ACHN (cell line): ENCODE data around the gene LAMTOR2.
"Not testable (repeated sequence)": the region's sequence is repeated elsewhere in the genome, so short reads cannot be mapped to it uniquely, and the experiment has no call there.

Source experiments
- DNase-seq: peaks from one replicate; pipeline ENCODE4 v3.0.0-alpha.2; 2015
- in situ Hi-C: cut with HindIII; loops from 2 replicates; pipeline ENCODE4 v1.10.0; 2017; ENCODE audit warnings: low sequenced_read_pairs, low pct_ligation_motif_present, low pct_unique_long_range_greater_than_20kb

Gene LAMTOR2

DNA sequence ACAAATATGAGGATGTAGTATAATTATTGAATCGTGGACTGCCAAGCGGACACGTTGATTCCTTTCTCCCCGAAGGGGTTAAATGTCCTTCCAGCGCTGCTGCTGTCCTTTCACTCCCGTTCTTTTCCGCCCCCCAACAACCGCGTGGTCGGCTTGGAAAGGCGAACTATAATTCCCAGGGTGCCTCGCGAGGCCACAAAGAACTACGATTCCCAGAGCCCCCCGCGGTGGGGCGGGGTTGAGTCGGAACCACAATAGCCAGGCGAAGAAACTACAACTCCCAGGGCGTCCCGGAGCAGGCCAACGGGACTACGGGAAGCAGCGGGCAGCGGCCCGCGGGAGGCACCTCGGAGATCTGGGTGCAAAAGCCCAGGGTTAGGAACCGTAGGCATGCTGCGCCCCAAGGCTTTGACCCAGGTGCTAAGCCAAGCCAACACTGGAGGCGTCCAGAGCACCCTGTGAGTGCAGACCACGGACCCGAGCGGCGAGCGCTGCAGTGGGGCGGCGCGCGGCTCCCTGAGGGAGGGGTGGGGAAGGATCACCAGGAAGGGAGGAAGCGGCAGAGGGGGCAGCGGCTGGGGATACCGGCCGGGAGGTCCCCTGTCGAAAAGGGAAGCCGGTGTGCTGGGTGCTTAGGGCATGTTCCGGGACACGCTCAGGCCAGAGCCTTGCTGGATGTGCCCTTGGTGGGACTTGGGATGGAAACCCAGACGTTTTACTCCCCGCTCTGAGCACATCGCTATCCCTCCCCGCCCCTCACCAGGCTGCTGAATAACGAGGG, at the start of gene LAMTOR2:
Gene LAMTOR2 (plus strand): TSS at position 283 of the 781 bp plus-strand sequence. CDS start 108 bp downstream, at position 391.
- in situ Hi-C loops = no loop called here
- DNase-seq = peak; percentile 99

DNA sequence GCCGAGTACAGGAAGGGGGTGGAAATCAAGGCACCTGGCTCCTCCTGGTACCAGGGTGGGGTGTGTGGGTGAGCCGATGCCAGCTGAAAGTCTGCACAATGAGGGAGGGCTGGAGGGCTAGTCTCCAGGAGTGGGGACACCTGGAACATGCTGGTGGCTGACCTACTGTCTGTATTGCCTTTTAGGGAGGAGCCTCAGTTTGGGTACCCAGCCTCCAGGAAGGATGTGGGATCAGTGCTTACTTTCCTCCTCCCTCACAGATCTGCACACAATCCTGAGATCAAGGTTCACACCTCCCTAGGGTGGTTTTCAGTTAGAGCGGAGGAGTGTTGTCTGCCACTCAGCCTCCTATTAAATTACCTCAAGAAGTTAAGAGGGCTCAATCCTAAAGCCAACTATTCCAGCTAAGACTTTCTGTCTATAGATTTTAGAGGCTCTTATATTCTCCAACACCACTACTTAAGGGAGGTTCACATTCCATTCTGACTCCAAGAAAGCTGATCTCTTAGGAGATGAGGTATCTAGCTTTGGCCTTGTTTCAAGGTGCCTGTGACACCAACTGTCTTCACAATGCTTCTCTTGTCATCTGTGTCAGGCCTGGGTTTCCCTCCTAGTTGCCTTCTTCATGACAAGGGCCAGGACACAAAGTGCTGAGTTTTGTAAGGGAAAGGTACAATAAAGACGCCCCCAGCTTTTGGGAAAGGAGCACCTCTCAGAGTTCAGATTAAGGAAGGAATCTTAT, 49.6 kb upstream of the LAMTOR2 start:
- DNase-seq = no peak
- in situ Hi-C loops = no loop called here

DNA sequence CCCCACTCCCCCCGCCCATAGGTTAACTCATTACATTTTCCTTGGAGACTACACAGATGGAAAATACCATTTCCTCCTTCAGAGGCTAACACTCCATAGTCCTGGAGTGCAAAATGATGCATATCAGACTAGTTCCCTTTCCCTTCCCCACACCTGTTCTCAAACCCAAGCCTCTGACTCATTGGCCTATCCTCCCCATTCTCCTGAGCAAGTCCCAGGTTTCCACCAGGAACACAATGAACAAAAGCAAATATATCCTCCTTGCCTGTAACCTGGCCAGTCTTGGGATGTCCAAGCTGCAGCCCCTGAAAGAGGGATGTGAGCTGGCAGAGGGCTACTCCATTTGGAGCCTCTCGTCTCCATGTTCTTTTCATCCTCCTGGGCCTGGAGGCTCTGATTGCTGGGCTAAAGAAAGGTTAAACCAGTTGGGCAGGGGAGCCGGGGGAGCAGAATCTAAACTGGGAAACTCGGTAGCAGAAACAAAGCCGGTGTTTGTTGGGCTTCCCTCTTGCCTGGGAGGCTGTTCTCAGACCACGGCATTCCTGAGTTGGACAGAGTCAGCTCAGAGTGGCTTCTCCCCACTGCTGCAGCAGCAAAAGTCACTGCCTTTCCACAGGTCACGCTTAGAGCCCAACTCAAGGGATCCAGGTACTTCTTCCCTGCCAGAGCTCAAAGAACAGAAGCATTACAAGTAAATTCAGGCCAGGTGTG, 47.8 kb upstream of the LAMTOR2 start:
- in situ Hi-C loops = no loop called here

DNA sequence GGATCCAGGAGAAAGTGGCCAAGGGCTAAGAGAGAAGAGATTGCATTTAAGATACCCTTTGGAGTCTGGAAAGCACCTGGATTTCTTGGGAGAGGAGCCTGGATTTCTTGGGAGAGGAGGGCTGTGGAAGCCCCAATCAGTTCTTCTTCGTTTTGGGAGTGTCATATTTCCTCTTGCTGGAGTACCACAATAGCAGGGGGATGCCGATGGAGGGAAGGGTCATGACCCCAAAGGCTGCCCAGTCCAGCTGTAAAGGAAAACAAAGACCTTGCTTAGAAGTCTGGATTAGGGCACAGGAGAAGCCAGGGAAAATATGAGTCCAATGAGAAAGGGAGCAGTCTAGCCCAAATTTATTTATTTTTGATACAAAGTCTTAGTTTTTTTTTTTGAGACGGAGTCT, 45.2 kb upstream of the LAMTOR2 start:
- no peak for DNase-seq
- in situ Hi-C loops = no loop called here

More for the DNA sequence above, 47.8 kb upstream of the LAMTOR2 start:
- DNase-seq = no peak

DNA sequence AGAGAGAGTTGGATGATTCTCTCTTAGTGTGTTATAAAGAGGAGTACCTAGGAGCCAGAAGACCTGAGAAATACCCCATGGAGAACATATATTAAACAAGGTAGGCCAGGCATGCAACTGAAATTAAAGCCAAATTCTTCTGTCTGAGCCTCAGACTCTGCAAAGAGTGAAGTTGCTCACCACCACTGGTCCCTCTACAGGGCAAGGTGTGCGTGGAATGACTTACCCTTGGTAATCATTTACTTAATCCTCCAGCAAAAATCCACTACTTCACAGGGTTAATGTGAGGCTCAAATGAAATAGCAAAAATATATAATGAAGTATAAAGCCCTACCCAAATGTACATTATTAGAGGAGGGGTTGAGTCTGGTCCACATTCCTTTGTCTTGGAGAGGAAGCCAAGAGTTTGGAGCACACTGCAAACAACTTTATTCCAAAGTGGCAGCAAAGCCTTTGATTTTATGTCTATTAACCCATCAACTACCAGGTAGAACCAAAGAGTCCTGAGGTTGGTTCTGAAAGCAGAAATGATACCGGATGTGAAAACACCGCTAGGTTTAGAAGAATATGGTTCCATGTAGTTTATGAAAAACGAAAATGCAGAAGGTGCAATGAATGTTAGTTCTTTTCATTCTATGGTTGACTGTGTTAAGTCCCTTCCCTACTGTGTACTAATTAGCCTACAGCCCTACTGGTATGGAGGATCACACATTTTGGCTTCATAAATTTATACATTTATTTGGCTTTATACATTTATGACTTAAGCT, 42.3 kb upstream of the LAMTOR2 start:
- DNase-seq = no peak
- in situ Hi-C loops = no loop called here

DNA sequence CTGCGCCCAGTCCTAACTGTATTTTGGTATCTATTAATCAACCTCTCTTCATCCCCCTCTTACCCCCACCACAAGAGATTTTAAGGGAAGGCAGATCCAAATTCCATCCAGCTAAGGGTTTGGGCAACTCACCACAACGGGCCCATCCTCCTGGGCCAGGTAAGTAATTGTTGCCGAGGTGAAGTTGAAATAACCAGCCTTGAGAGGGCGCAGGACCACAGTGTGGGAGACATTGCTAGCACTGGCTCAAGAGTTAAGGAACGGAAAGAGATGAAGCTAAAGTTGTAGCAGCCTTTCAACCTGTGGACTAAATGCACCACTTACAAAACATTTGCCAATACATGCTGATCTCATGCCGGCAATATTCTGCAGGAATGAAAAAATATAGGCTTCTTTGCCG, 39.8 kb upstream of the LAMTOR2 start:
- in situ Hi-C loops = no loop called here

DNA sequence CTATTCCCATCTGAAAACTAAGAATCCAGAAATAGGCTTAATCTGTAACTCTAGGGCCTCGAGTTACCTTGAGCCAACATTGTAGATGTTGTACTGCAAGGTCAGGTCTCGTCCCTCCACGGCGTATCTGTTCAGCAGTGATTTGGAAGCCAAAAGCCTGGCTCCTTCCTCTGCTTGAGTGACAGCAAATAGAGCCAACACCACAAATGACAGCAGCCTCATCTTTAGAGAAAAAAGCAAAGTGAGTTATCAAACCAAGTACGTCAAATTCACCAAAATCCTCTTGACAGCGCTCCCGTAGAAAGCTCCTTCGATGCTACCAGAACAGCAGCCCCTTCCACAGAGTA, 34.7 kb upstream of the LAMTOR2 start:
- in situ Hi-C loops = no loop called here
- no peak for DNase-seq

More for the DNA sequence above, 39.8 kb upstream of the LAMTOR2 start:
- no peak for DNase-seq

DNA sequence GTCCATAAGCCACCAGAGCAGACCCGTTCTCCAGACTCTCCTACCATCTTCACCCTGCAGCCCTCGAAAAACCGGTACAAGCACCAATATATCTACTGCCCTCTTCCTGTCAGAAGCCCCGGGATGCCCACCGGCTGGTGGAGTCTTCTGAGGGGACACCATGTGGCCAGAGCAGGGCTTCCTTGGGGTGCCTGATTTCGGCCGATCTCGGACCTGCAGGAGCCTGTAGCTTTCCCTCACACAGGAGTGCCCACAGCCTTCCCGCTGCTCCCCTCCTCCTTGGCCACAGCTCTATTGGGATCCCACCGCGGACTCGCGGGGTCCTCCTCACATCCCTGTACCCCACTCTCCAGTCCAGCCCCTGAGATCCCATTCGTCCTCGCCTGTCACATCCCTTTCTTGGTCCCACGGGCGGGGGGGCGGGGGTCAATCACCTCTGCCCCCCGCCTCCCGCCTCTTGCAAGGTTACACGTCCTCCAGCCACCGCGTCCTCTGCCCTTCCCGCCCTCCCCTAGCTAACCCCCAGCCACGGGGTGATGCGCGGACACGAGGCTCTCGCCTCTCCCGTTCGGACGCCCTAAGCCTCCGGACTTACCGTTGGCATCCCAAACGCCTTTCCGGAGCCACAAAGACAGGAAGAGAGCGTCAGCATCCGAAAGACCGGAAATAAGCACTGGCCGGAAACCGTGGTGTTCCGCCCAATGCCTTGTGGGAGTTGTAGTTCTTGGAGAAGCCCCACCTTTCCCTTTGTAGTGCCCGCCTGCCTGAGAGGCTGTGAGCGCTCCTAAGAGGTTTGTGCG, 34.1 kb upstream of the LAMTOR2 start, which contains the start of gene SSR2:
Gene SSR2 (minus strand): TSS at position 659 of the 800 bp plus-strand sequence. CDS start 784 bp downstream, outside the sequence.
- in situ Hi-C loops = no loop called here
- DNase-seq = peak; percentile 95

DNA sequence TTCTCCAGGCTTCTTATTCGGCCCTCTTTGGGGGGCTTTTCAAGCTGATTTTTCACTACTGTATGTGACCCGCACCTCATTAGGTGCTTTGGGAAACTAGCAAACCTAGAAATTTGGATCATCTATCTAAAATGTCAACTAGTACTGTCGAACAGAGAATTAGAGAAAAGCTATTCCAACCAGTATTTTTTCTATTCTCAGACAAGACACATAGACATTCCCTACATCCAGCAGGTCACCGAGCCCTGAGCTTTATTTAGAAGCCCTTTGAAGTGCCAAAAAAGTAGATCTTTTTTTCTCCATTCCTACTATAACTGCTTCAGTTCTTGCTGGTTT, 33.5 kb upstream of the LAMTOR2 start:
- in situ Hi-C loops = no loop called here
- no peak for DNase-seq

DNA sequence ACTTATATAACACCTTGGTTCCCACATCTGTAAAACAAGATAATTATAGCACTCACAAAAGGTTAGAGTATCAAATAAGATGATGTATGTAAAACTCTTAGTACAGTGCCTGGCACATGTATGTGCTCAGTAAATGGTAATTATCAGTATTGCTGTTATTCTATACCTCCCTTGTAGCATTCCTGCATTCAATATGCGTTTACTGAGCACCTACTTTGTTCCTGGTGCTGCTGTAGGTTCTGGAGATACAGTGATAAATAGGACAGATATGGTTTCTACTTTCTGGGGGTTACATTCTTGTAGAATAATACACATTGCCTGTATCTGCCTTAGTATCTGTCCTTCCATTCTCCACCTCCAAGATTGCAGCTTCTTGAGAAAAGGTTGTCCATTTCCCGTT, 32.6 kb upstream of the LAMTOR2 start:
- in situ Hi-C loops = no loop called here
- no peak for DNase-seq

DNA sequence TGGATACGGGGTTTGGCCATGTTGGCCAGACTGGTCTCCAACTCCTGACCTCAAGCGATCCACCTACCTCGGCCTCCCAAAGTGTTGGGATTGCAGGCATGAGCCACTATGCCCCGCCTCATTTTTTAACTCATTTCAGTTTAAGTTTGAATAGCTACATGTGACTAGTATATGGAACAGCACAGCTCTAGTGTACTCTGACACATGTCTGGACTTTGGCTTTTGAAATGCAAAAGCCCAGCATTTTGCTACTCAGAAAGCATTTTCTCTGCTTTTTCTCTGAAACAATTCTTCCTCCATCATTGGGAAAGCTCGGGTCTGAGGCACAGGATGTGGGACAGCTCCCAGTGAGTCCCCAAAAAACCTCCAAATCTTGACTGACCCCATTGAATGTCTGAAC, 29.8 kb upstream of the LAMTOR2 start:
- no peak for DNase-seq
- in situ Hi-C loops = no loop called here

DNA sequence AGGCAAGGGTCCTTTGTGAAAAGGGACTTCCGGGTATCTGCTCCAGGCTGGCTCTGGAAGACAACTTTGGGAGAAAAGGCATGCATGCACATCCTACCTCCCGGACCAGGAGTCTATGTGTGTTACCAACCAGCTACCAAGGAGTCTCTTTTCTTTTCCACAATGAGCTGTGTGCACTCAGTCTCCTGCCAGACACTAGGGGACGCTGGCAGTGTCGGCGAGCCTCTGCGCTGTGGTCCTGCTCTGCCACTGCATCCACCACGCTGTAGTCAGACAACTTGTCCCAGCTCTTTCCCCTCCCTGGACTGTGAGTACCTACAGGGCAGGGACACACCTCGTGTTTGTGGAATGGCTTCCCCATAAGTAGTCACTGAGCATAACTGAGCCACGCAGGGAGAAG, 28.7 kb upstream of the LAMTOR2 start:
- in situ Hi-C loops = no loop called here
- peak; percentile 53 for DNase-seq

DNA sequence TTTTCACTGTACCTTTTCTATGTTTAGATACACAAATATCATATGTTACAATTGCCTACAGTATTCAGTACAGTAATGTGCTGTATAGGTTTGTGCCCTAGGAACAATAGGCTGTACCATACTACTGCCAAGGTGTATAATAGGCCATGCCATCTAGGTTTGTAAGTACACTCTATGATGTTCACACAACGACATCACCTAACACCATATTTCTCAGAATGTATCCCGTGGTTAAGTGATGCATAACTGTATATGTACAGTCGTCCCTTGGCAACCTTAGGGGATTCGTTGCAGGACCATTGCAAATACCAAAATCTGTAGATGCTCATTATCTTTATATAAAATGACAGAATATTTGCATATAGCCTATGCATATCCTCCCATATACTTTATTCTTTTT, 28.0 kb upstream of the LAMTOR2 start:
- in situ Hi-C loops = no loop called here

DNA sequence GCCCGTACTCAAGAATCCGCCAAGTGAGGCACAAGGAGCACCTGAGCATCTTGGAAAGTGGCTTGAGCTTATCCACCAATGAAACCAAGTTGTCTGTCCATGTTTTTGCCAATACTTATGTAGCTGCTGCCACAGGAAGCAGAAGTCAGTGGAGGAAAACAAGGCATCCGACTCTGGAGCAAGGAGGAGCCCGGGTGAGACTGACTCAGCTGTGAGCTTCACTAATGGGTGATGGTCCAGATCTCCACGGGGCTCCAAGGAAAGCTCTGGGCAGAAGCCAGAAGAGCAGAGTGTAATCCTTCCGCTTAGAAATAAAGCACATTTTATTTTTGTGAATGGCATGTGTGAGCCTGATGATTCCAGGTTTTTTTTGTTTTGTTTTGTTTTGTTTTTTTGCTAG, 21.6 kb upstream of the LAMTOR2 start:
- in situ Hi-C loops = no loop called here
- DNase-seq = peak; percentile 27

More for the DNA sequence above, 28.0 kb upstream of the LAMTOR2 start:
- DNase-seq = no peak

DNA sequence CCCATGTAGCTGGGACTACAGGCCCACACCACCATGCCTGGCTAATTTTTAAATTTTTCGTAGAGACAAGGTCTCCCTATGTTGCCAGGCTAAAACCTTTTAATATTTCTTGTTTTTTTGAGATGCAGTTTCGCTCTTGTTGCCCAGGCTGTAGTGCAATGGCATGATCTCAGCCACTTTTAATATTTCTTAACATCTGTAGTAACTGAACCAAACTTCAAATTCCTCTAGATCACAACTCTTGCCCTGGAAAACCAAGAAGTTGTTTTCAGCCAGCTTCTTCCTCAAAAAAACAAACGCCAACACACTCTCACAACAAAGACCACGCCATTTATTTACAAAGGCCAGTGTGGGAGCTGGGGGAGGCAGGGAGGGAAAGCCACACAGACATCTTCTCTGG, 19.6 kb upstream of the LAMTOR2 start:
- DNase-seq, in situ Hi-C loops: not testable (repeated sequence)

DNA sequence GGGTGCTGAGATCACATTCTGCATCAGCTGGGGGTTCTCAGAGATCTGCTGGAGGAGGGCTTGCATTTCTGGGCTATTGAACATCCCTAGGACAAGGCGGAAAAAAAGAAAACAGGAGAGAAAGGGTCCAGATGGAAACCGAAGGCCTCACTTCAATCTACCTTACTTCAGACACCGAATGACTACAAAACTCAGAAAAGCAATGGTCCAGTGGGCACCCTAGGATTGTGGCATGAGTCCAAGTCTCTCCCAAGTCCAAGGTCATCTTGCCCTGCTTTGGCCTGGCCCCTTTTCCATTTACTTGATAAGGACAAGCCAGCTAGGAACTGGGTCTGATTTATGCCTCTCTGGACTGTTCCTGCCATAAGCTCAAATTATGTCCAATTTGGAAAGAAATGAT, 11.8 kb upstream of the LAMTOR2 start:
- in situ Hi-C loops = no loop called here
- DNase-seq = no peak

DNA sequence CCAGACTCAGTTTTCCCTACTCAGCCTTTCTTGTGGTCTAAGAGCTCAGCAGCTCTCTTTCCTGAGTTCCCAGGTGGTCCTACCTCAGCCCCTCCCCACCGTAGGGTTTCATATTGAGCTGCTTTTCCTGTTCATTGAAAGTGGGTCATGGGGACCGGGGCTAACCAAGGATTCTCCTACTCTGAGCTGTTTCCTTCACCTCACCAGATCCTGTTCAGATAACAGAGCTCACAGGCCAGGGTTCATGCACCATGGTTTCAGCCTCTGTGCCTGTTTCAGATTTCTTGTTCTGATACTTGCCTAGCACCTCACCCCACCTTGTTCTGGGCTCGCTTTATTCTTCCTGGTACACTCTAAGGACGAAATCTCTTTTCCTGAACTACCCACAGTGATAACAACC, 9.5 kb upstream of the LAMTOR2 start:
- in situ Hi-C loops = no loop called here
- no peak for DNase-seq

DNA sequence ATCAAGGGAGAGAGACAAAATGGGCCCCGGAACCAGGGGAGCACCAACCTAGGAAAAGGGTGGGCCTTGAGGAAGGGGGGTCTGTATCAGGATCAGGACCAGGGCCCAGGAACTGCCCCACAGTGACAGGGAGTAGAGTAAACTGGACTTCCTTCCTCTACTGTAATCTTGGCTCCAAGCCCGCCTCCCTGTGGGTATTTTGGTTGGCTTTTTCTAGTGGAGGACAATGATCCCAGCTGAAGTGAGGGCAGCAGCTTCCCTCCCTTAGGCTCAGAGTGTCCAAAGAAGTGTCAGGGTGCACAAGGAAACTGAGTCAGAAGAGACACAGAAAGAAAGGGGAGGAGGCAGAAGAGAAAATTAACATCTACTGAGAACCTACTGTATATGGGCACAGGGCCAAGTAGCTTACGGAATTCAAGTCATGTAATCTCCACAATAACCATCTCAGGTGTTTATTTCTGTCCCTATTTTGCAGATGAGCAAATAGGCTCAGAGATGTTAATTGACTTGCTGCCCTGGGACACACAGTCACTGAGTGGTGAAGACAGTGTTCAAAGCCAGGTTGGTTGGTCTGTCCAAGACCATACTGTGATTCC, 5.8 kb upstream of the LAMTOR2 start:
- in situ Hi-C loops = no loop called here
- no peak for DNase-seq
